ENCODE measurements around the gene TST.

TST gene

GRCh38 chr22:37032134-37032534, 12.9 kb upstream of the TST start:
- peak overlapping the region; percentile 57 to 67 for H3K9ac ChIP-seq (ENCODE audit: low read depth in 1 of 2, low read length in 2 of 2)
- H3K4me3 ChIP-seq (ENCODE audit: low read length in 2 of 2) = peak overlapping the region; percentile 32 to 57
- H3K9me3 ChIP-seq (ENCODE audit: control insufficient read depth in 2 of 2, low read length in 2 of 2) = no peaks in the 10 kb centered on the region
- peaks cover 28% of the 10 kb centered on the region in 2 donors for H3K36me3 ChIP-seq (ENCODE audit: control insufficient read depth in 2 of 2, insufficient read depth in 2 of 2, low read length in 2 of 2)
- H3K27ac ChIP-seq (ENCODE audit: low read depth in 2 of 2, low read length in 2 of 2) = peak overlapping the region; percentile 96
- no peaks in the 10 kb centered on the region for H3K27me3 ChIP-seq (ENCODE audit: control insufficient read depth in 2 of 2, insufficient read depth in 2 of 2, low read length in 2 of 2)
- H3K4me1 ChIP-seq (ENCODE audit: control insufficient read depth in 2 of 2, insufficient read depth in 2 of 2, low read length in 2 of 2) = peaks cover 35 to 38% of the 10 kb centered on the region in 2 donors

- H3K4me1 ChIP-seq (ENCODE audit: control insufficient read depth in 2 of 2, insufficient read depth in 2 of 2, low read length in 2 of 2) = peaks cover 39 to 43% of the 10 kb centered on the region in 2 donors
- no peaks in the 10 kb centered on the region for H3K9me3 ChIP-seq (ENCODE audit: control insufficient read depth in 2 of 2, low read length in 2 of 2)
- H3K4me3 ChIP-seq (ENCODE audit: low read length in 2 of 2) = no peak overlapping the region
- peak overlapping the region; percentile 96 for H3K27ac ChIP-seq (ENCODE audit: low read depth in 2 of 2, low read length in 2 of 2)
- H3K9ac ChIP-seq (ENCODE audit: low read depth in 1 of 2, low read length in 2 of 2) = peak overlapping the region in 1 of 2 donors; percentile 12
- no peaks in the 10 kb centered on the region for H3K27me3 ChIP-seq (ENCODE audit: control insufficient read depth in 2 of 2, insufficient read depth in 2 of 2, low read length in 2 of 2)
- peaks cover 39% of the 10 kb centered on the region in 2 donors for H3K36me3 ChIP-seq (ENCODE audit: control insufficient read depth in 2 of 2, insufficient read depth in 2 of 2, low read length in 2 of 2)
These were observed 11.5 kb upstream of the TST start for GRCh38 chr22:37030560-37031281.

- Histone ChIP-seq H3K9ac (ENCODE audit: low read depth in 1 of 2, low read length in 2 of 2) (no peak overlapping the region), H3K27ac (ENCODE audit: low read depth in 2 of 2, low read length in 2 of 2) (no peak overlapping the region), H3K4me1 (ENCODE audit: control insufficient read depth in 2 of 2, insufficient read depth in 2 of 2, low read length in 2 of 2) (peaks cover 47 to 57% of the 10 kb centered on the region in 2 donors), H3K9me3 (ENCODE audit: control insufficient read depth in 2 of 2, low read length in 2 of 2) (no peaks in the 10 kb centered on the region), H3K4me3 (ENCODE audit: low read length in 2 of 2) (no peak overlapping the region), H3K36me3 (ENCODE audit: control insufficient read depth in 2 of 2, insufficient read depth in 2 of 2, low read length in 2 of 2) (peaks cover 42 to 52% of the 10 kb centered on the region in 2 donors), H3K27me3 (ENCODE audit: control insufficient read depth in 2 of 2, insufficient read depth in 2 of 2, low read length in 2 of 2) (no peaks in the 10 kb centered on the region)
These were observed 9.7 kb upstream of the TST start for GRCh38 chr22:37028692-37029674.

- no peaks in the 10 kb centered on the region for H3K27me3 ChIP-seq (ENCODE audit: control insufficient read depth in 2 of 2, insufficient read depth in 2 of 2, low read length in 2 of 2)
- peaks cover 42 to 52% of the 10 kb centered on the region in 2 donors for H3K36me3 ChIP-seq (ENCODE audit: control insufficient read depth in 2 of 2, insufficient read depth in 2 of 2, low read length in 2 of 2)
- H3K9me3 ChIP-seq (ENCODE audit: control insufficient read depth in 2 of 2, low read length in 2 of 2) = no peaks in the 10 kb centered on the region
- peaks cover 39 to 57% of the 10 kb centered on the region in 2 donors for H3K4me1 ChIP-seq (ENCODE audit: control insufficient read depth in 2 of 2, insufficient read depth in 2 of 2, low read length in 2 of 2)
- peak overlapping the region in 1 of 2 donors; percentile 3 for H3K9ac ChIP-seq (ENCODE audit: low read depth in 1 of 2, low read length in 2 of 2)
- H3K27ac ChIP-seq (ENCODE audit: low read depth in 2 of 2, low read length in 2 of 2) = no peak overlapping the region
- no peak overlapping the region for H3K4me3 ChIP-seq (ENCODE audit: low read length in 2 of 2)
These were observed 8.3 kb upstream of the TST start for GRCh38 chr22:37027556-37027955.

GRCh38 chr22:37026325-37026724, 7.1 kb upstream of the TST start:
- Histone ChIP-seq H3K9ac (ENCODE audit: low read depth in 1 of 2, low read length in 2 of 2) (peak overlapping the region in 1 of 2 donors; percentile 76), H3K36me3 (ENCODE audit: control insufficient read depth in 2 of 2, insufficient read depth in 2 of 2, low read length in 2 of 2) (peaks cover 42 to 52% of the 10 kb centered on the region in 2 donors), H3K4me3 (ENCODE audit: low read length in 2 of 2) (peak overlapping the region; percentile 16 to 67), H3K27ac (ENCODE audit: low read depth in 2 of 2, low read length in 2 of 2) (peak overlapping the region in 1 of 2 donors; percentile 11), H3K27me3 (ENCODE audit: control insufficient read depth in 2 of 2, insufficient read depth in 2 of 2, low read length in 2 of 2) (no peaks in the 10 kb centered on the region), H3K9me3 (ENCODE audit: control insufficient read depth in 2 of 2, low read length in 2 of 2) (no peaks in the 10 kb centered on the region), H3K4me1 (ENCODE audit: control insufficient read depth in 2 of 2, insufficient read depth in 2 of 2, low read length in 2 of 2) (peaks cover 38 to 56% of the 10 kb centered on the region in 2 donors)

GRCh38 chr22:37025500-37026070, 6.3 kb upstream of the TST start:
- H3K27ac ChIP-seq (ENCODE audit: low read depth in 2 of 2, low read length in 2 of 2) = peak overlapping the region; percentile 96 to 98
- H3K36me3 ChIP-seq (ENCODE audit: control insufficient read depth in 2 of 2, insufficient read depth in 2 of 2, low read length in 2 of 2) = peaks cover 39 to 51% of the 10 kb centered on the region in 2 donors
- peak overlapping the region; percentile 60 to 67 for H3K4me3 ChIP-seq (ENCODE audit: low read length in 2 of 2)
- no peaks in the 10 kb centered on the region for H3K27me3 ChIP-seq (ENCODE audit: control insufficient read depth in 2 of 2, insufficient read depth in 2 of 2, low read length in 2 of 2)
- no peaks in the 10 kb centered on the region for H3K9me3 ChIP-seq (ENCODE audit: control insufficient read depth in 2 of 2, low read length in 2 of 2)
- peak overlapping the region; percentile 41 to 76 for H3K9ac ChIP-seq (ENCODE audit: low read depth in 1 of 2, low read length in 2 of 2)
- H3K4me1 ChIP-seq (ENCODE audit: control insufficient read depth in 2 of 2, insufficient read depth in 2 of 2, low read length in 2 of 2) = peaks cover 35 to 56% of the 10 kb centered on the region in 2 donors

- H3K9ac ChIP-seq (ENCODE audit: low read depth in 1 of 2, low read length in 2 of 2) = peak overlapping the region; percentile 41 to 76
- H3K9me3 ChIP-seq (ENCODE audit: control insufficient read depth in 2 of 2, low read length in 2 of 2) = no peaks in the 10 kb centered on the region
- peaks cover 33 to 42% of the 10 kb centered on the region in 2 donors for H3K36me3 ChIP-seq (ENCODE audit: control insufficient read depth in 2 of 2, insufficient read depth in 2 of 2, low read length in 2 of 2)
- peaks cover 35 to 56% of the 10 kb centered on the region in 2 donors for H3K4me1 ChIP-seq (ENCODE audit: control insufficient read depth in 2 of 2, insufficient read depth in 2 of 2, low read length in 2 of 2)
- no peaks in the 10 kb centered on the region for H3K27me3 ChIP-seq (ENCODE audit: control insufficient read depth in 2 of 2, insufficient read depth in 2 of 2, low read length in 2 of 2)
- H3K4me3 ChIP-seq (ENCODE audit: low read length in 2 of 2) = peak overlapping the region; percentile 33 to 67
- H3K27ac ChIP-seq (ENCODE audit: low read depth in 2 of 2, low read length in 2 of 2) = peak overlapping the region; percentile 96 to 98
These were observed 5.3 kb upstream of the TST start for GRCh38 chr22:37024339-37025157.

- H3K27me3 ChIP-seq (ENCODE audit: control insufficient read depth in 2 of 2, insufficient read depth in 2 of 2, low read length in 2 of 2) = no peaks in the 10 kb centered on the region
- peak overlapping the region; percentile 6 to 76 for H3K9ac ChIP-seq (ENCODE audit: low read depth in 1 of 2, low read length in 2 of 2)
- H3K4me1 ChIP-seq (ENCODE audit: control insufficient read depth in 2 of 2, insufficient read depth in 2 of 2, low read length in 2 of 2) = peaks cover 35 to 56% of the 10 kb centered on the region in 2 donors
- H3K27ac ChIP-seq (ENCODE audit: low read depth in 2 of 2, low read length in 2 of 2) = peak overlapping the region; percentile 96 to 98
- no peaks in the 10 kb centered on the region for H3K9me3 ChIP-seq (ENCODE audit: control insufficient read depth in 2 of 2, low read length in 2 of 2)
- H3K4me3 ChIP-seq (ENCODE audit: low read length in 2 of 2) = peak overlapping the region; percentile 13 to 67
- H3K36me3 ChIP-seq (ENCODE audit: control insufficient read depth in 2 of 2, insufficient read depth in 2 of 2, low read length in 2 of 2) = peaks cover 26 to 35% of the 10 kb centered on the region in 2 donors
These were observed 4.6 kb upstream of the TST start for GRCh38 chr22:37023743-37024338.
